ENCODE measurements around the gene PKNOX2. TPM values are rescaled to one million over a fixed set of nuclear protein-coding genes. Genes with fewer than 3 reads are reported as not detected.

The PKNOX2 gene
- total RNA-seq, 1 donor: under 0.01 TPM

DNA sequence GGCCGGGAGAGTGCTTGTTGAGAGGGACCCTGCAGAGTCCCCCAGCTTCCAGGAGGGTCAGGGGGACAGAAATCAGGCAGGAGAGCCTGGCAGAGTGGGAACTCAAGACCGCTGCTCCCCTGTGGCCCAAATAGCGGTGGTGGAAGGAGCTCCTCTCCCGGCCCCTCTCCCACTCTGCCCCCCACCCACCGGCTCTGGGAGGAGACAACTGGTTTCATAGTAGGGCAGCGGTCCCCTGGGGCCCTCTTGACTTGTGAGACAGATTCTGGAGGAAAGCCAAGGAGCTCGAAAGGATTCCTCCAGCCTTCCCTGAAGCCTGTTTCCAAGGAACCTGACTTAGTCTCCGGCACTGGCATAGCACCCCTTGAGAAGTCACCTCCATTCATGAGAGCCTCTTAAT lies 10.1 kb downstream of the PKNOX2 start:
- no peaks in the 10 kb centered on the region for H3K4me1 ChIP-seq (ENCODE audit: insufficient read depth, low read length)
- H3K9me3 ChIP-seq (ENCODE audit: low read depth, low read length): no peaks in the 10 kb centered on the region
- H3K27me3 ChIP-seq (ENCODE audit: insufficient read depth, low read length): peaks cover 12% of the 10 kb centered on the region
- no peak overlapping the region for H3K4me3 ChIP-seq (ENCODE audit: low read length)

- H3K4me3 ChIP-seq (ENCODE audit: low read length): no peak overlapping the region
- H3K4me1 ChIP-seq (ENCODE audit: insufficient read depth, low read length): no peaks in the 10 kb centered on the region
- peaks cover 9% of the 10 kb centered on the region for H3K27me3 ChIP-seq (ENCODE audit: insufficient read depth, low read length)
- H3K9me3 ChIP-seq (ENCODE audit: low read depth, low read length): no peaks in the 10 kb centered on the region
Observed at GRCh38 chr11:125175166-125175565, 10.6 kb downstream of the PKNOX2 start.

- Histone ChIP-seq H3K9me3 (ENCODE audit: low read depth, low read length) (no peaks in the 10 kb centered on the region), H3K4me1 (ENCODE audit: insufficient read depth, low read length) (no peaks in the 10 kb centered on the region), H3K27me3 (ENCODE audit: insufficient read depth, low read length) (peaks cover 9% of the 10 kb centered on the region), H3K4me3 (ENCODE audit: low read length) (no peak overlapping the region)
Observed at GRCh38 chr11:125175896-125176575, 11.5 kb downstream of the PKNOX2 start.

DNA sequence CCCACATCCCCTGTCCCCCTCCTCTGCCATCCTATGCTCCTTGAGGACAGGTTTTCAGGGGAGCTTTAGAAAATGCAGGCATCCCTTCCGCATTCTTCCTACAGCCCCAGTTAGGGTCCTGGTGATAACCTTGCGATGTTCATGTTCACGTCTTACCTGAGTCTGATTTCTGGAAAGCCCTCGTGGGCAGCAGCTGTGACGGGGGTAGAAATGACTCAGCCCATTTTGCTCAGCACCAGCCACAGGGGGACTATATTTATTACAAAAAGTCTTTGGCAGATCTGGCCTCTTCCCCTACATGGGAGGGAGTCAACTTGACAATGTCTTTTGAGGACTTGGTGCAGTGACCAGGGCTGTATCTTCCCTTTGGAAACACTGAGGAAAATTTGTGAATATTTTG lies 12.3 kb downstream of the PKNOX2 start:
- Histone ChIP-seq H3K9me3 (ENCODE audit: low read depth, low read length) (no peaks in the 10 kb centered on the region), H3K4me3 (ENCODE audit: low read length) (no peak overlapping the region), H3K27me3 (ENCODE audit: insufficient read depth, low read length) (peaks cover 5% of the 10 kb centered on the region), H3K4me1 (ENCODE audit: insufficient read depth, low read length) (no peaks in the 10 kb centered on the region)

DNA sequence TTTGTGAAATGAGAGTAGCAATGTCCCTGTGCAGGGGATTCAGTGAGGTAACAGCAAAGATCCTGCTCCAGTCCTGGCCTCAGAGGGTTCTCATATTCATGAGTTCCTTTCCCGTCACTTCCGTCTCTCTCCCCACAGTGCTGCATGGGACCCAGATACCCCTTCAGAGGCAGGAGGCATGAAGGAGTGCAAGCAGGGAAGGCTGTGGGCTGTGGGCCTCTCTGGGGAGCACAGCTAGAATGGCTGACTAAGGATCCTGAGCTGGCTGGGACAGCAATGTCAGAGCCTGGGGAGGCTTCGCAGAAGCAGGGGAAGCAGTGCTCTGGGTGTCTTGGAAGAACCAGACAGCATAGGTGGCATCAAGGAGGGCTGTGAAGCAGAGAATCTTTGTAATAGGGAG lies 13.0 kb downstream of the PKNOX2 start:
- Histone ChIP-seq H3K4me3 (ENCODE audit: low read length) (no peak overlapping the region), H3K27me3 (ENCODE audit: insufficient read depth, low read length) (peaks cover 3% of the 10 kb centered on the region), H3K9me3 (ENCODE audit: low read depth, low read length) (no peaks in the 10 kb centered on the region), H3K4me1 (ENCODE audit: insufficient read depth, low read length) (no peaks in the 10 kb centered on the region)

DNA sequence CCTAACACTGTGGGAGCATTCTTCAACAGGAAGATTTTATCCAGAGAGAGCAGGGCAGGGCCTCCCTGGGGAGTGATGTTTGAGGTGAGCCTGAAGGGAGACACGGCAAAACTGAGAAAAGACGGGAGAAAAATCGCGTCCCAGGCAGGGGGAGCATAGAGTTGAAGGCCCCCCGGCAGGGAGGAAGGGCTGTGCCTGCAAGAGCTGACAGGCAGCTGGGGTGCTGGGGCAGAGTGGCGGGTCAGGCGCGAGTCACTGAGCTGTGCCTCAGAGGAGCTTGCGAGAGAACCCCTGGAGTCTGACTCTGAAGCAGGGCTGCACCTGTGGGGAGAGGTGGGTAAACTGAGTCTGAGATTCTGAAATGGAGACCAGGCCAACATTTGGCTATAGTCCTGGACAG lies 14.8 kb downstream of the PKNOX2 start:
- no peaks in the 10 kb centered on the region for H3K9me3 ChIP-seq (ENCODE audit: low read depth, low read length)
- no peak overlapping the region for H3K4me3 ChIP-seq (ENCODE audit: low read length)
- peaks cover 2% of the 10 kb centered on the region for H3K27me3 ChIP-seq (ENCODE audit: insufficient read depth, low read length)
- H3K4me1 ChIP-seq (ENCODE audit: insufficient read depth, low read length): no peaks in the 10 kb centered on the region

DNA sequence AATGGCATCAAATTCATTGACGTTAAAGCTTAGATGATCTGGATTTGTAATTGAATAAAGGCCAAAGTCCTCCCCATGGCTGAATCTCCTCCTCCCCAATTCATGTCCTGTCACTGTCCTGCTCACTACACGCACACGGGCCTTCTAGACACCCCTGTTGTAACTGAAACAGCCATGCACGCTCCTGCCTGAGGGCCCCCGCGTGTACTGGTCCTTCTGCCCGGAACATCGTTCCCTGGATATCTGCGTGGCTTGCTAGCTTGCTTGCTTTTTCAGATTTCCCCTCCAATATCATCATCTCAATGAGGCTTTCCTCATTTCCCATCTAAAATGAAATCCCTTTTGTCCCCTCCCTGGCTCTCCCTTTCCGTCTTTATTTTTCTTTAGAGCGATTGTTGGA lies 15.3 kb downstream of the PKNOX2 start:
- no peaks in the 10 kb centered on the region for H3K4me1 ChIP-seq (ENCODE audit: insufficient read depth, low read length)
- no peaks in the 10 kb centered on the region for H3K9me3 ChIP-seq (ENCODE audit: low read depth, low read length)
- peaks cover 2% of the 10 kb centered on the region for H3K27me3 ChIP-seq (ENCODE audit: insufficient read depth, low read length)
- H3K4me3 ChIP-seq (ENCODE audit: low read length): no peak overlapping the region

DNA sequence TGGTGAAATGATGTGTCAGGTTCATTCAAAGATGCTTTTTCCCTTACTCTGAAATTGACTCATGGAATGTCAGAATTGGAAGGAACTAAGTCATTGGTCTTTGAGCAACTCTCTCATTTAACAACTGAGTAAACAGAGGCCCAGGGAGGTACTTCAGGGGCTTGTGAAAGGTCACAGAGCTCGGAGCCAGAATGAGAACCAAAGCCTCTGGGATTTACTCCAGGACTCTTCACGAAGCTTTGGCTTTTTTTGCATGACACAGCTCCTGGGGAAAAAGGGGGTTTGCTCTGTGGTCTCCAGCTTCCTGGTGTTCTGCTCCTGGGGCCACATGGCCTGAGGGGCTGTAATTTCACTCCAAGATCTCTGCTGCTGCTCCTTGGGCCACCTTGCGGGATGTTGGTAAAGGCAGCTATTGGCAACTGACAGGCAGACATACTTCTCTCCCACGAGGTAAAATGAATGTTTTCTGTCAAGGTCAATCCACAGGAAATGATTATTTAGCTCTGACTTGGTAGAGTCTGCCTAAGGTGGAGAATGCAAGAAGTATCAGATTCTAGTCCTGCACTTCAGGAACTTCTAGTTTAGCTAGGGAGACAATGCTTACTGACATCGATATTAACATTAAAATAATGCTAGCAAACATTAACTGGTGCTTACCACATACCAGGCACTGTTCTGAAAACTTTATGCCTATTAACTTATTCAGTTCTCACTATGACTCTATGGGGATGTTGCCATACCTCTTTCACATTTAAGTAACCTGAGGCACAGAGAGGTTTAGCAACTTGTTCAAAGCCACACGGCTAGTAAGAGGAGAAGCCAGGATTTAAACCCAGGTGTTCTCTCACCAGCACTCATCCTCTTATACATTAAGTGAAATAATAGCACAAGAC lies 16.1 kb downstream of the PKNOX2 start:
- no peak overlapping the region for H3K4me3 ChIP-seq (ENCODE audit: low read length)
- H3K27me3 ChIP-seq (ENCODE audit: insufficient read depth, low read length): no peaks in the 10 kb centered on the region
- H3K4me1 ChIP-seq (ENCODE audit: insufficient read depth, low read length): no peaks in the 10 kb centered on the region
- no peaks in the 10 kb centered on the region for H3K9me3 ChIP-seq (ENCODE audit: low read depth, low read length)

- H3K4me3 ChIP-seq (ENCODE audit: low read length): no peak overlapping the region
- H3K27me3 ChIP-seq (ENCODE audit: insufficient read depth, low read length): peaks cover 6% of the 10 kb centered on the region
- no peaks in the 10 kb centered on the region for H3K4me1 ChIP-seq (ENCODE audit: insufficient read depth, low read length)
- H3K9me3 ChIP-seq (ENCODE audit: low read depth, low read length): no peaks in the 10 kb centered on the region
Observed at GRCh38 chr11:125182573-125182972, 18.0 kb downstream of the PKNOX2 start.

DNA sequence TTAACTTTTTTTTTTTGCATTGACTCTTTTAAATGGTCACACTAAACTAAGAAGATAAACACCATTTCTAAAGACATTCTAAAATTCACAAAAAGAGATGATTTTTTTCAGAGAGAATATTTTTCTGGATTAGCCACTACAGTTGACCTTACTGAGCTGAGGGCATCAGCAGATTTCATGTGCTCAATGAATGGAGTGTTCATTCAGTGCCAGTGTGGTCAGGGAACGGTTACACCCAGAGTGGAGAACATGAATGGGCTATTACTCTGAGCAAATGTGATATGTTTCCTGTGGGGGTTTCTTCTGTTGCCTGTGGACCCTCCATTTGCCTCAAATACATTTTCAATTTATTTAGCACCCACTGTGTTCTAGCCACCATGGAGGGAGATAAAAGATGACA lies 19.1 kb downstream of the PKNOX2 start:
- Histone ChIP-seq H3K27me3 (ENCODE audit: insufficient read depth, low read length) (peaks cover 13% of the 10 kb centered on the region), H3K4me3 (ENCODE audit: low read length) (no peak overlapping the region), H3K4me1 (ENCODE audit: insufficient read depth, low read length) (no peaks in the 10 kb centered on the region), H3K9me3 (ENCODE audit: low read depth, low read length) (no peaks in the 10 kb centered on the region)

DNA sequence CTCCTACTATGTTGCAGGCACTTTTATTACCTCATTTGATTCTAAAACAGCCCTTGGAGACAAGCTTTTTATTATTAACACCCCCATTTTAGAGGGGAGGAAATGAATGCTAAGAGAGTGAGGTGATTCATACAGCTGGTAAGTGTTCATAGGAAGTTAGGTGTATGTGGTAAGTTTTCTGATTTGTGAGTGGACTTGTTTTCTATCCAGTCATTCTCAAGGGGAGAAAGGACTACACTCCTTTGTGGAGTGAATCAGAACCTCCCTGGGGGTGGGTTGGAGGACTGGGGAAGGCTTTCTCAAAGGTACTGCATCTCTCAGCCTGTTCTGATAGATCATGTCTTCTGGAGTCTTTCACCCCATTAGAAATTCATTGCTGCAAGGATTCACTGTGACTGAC lies 23.5 kb downstream of the PKNOX2 start:
- Histone ChIP-seq H3K27me3 (ENCODE audit: insufficient read depth, low read length) (peaks cover 20% of the 10 kb centered on the region), H3K4me3 (ENCODE audit: low read length) (no peak overlapping the region), H3K4me1 (ENCODE audit: insufficient read depth, low read length) (no peaks in the 10 kb centered on the region), H3K9me3 (ENCODE audit: low read depth, low read length) (no peaks in the 10 kb centered on the region)

DNA sequence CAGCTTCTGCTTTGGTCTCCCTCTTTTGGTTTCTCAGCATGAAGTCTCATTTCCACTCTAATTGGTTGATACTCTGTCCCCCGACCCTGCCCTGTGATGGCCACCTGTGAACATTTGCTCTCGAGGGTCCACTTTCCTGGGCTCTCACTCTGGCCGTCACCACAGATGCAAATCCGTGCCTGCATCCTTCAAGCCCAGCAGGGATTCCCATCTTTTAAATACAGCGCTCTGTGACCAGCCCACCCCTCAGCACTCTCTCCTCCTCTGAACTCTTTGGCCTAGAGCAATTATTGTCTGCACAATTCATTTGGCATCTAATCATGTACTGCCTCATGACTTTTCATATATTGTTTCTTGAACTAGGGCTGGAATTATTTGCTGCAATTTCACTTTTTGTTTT lies 26.0 kb downstream of the PKNOX2 start:
- H3K27me3 ChIP-seq (ENCODE audit: insufficient read depth, low read length): peaks cover 20% of the 10 kb centered on the region
- H3K4me1 ChIP-seq (ENCODE audit: insufficient read depth, low read length): no peaks in the 10 kb centered on the region
- H3K9me3 ChIP-seq (ENCODE audit: low read depth, low read length): no peaks in the 10 kb centered on the region
- no peak overlapping the region for H3K4me3 ChIP-seq (ENCODE audit: low read length)

DNA sequence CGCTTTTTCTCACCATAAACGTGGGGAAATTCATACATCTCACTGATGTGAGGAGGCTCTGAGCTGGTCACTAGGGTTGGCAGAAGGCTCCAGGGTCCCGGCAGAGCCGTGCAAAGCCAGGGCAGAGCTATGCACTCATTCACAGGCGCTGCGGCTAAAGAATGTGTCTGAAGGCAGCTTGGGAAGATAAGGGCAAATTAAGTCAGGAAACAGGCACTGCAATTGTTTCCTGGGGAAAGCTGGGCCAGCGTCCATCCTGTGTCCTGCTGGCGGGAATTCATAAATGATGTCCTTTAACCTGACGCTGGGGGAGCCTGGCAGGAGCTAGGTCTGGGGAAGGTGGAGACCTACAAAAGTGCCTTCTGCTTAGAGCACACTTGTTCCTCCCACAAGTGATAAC lies 27.6 kb downstream of the PKNOX2 start:
- no peaks in the 10 kb centered on the region for H3K4me1 ChIP-seq (ENCODE audit: insufficient read depth, low read length)
- H3K9me3 ChIP-seq (ENCODE audit: low read depth, low read length): no peaks in the 10 kb centered on the region
- peaks cover 16% of the 10 kb centered on the region for H3K27me3 ChIP-seq (ENCODE audit: insufficient read depth, low read length)
- H3K4me3 ChIP-seq (ENCODE audit: low read length): no peak overlapping the region

- H3K4me1 ChIP-seq (ENCODE audit: insufficient read depth, low read length): no peaks in the 10 kb centered on the region
- H3K4me3 ChIP-seq (ENCODE audit: low read length): no peak overlapping the region
- peaks cover 11% of the 10 kb centered on the region for H3K27me3 ChIP-seq (ENCODE audit: insufficient read depth, low read length)
- no peaks in the 10 kb centered on the region for H3K9me3 ChIP-seq (ENCODE audit: low read depth, low read length)
Observed at GRCh38 chr11:125192717-125193415, 28.3 kb downstream of the PKNOX2 start.

- H3K9me3 ChIP-seq (ENCODE audit: low read depth, low read length): no peaks in the 10 kb centered on the region
- no peaks in the 10 kb centered on the region for H3K4me1 ChIP-seq (ENCODE audit: insufficient read depth, low read length)
- H3K4me3 ChIP-seq (ENCODE audit: low read length): no peak overlapping the region
- peaks cover 7% of the 10 kb centered on the region for H3K27me3 ChIP-seq (ENCODE audit: insufficient read depth, low read length)
Observed at GRCh38 chr11:125193416-125193726, 28.8 kb downstream of the PKNOX2 start.

Data from mononuclear cell (primary cell).